ENCODE results near the gene ANXA5.

Gene ANXA5

DNA sequence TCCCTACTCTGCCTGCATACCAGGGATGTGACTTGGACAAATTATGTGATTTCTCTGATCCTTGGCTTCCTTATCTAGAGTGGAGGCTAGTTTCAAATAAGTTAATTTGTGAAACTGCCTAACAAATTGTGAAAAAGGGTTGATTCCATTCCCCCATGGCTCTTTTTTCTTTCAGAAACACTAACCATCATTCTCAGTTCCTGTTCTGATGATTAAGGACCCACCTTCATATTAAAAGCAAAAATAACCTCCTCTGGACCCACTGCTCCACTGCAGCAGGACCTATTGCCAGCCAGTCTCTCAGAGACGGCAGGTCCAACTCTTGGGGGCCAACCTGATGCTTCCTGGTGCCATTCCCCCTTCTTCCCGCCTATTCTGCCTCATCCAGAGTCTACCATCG, 4.5 kb upstream of the ANXA5 start:
- Mint-ChIP-seq H3K4me1 (ENCODE audit: low read depth) (peaks cover 21% of the 10 kb centered on the region), H3K27ac (no peak overlapping the region), H3K4me3 (no peak overlapping the region), H3K36me3 (ENCODE audit: low read depth) (no peaks in the 10 kb centered on the region), H3K27me3 (ENCODE audit: low read depth) (peaks cover 65% of the 10 kb centered on the region), H3K9me3 (no peaks in the 10 kb centered on the region)
- DNase-seq (ENCODE audit: low spot score): no peak

DNA sequence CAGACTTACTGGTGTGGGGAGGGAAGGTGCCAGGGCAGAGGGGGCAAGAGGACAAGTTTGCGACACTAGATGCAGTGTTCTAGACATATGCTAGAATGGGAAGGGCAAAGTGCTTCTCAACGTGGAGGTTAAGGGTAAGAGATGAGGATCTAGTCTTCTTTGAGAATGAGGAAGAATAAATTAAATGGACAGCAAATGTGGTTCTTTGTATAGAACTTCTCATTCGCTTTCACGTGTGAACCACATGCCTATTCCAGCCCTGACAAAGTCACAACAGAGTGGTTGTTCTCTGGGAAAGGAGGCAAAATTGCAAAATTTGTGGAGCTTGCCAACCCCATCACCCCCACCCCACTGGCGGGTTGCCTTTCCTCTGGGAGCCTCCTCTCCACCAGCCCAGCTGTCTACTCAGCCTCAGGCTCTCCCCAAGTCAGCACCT, 1.5 kb upstream of the ANXA5 start:
- H3K9me3 Mint-ChIP-seq: no peaks in the 10 kb centered on the region
- H3K4me1 Mint-ChIP-seq (ENCODE audit: low read depth): peaks cover 26% of the 10 kb centered on the region
- H3K27ac Mint-ChIP-seq: no peak overlapping the region
- no peak for DNase-seq (ENCODE audit: low spot score)
- peaks cover 9% of the 10 kb centered on the region for H3K36me3 Mint-ChIP-seq (ENCODE audit: low read depth)
- no peak overlapping the region for H3K4me3 Mint-ChIP-seq
- H3K27me3 Mint-ChIP-seq (ENCODE audit: low read depth): peaks cover 56% of the 10 kb centered on the region

DNA sequence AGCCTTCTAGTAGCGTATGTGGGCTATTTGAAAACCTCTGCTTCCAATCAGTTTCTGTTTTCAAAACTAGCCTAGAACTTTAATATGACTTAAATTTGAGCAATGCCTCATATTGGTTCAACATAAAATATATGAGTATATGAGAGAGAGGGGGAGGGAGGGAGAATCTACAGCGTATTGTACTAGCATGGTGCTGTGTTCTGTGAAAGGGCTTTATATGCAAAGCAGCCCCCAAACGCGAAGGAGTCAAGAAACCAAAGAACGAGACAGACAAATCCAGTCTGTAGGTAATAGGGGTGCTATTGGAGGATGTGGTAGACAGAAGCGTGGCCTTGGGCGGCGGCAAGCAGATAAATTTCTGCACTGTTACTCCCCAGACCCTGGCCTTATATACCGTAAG, 784 bp upstream of the ANXA5 start:
- H3K4me1 Mint-ChIP-seq (ENCODE audit: low read depth): peaks cover 29% of the 10 kb centered on the region
- no peak for DNase-seq (ENCODE audit: low spot score)
- peaks cover 11% of the 10 kb centered on the region for H3K36me3 Mint-ChIP-seq (ENCODE audit: low read depth)
- H3K27me3 Mint-ChIP-seq (ENCODE audit: low read depth): peaks cover 51% of the 10 kb centered on the region
- H3K9me3 Mint-ChIP-seq: no peaks in the 10 kb centered on the region
- peak overlapping the region; percentile 80 for H3K27ac Mint-ChIP-seq
- H3K4me3 Mint-ChIP-seq: peak overlapping the region; percentile 84

DNA sequence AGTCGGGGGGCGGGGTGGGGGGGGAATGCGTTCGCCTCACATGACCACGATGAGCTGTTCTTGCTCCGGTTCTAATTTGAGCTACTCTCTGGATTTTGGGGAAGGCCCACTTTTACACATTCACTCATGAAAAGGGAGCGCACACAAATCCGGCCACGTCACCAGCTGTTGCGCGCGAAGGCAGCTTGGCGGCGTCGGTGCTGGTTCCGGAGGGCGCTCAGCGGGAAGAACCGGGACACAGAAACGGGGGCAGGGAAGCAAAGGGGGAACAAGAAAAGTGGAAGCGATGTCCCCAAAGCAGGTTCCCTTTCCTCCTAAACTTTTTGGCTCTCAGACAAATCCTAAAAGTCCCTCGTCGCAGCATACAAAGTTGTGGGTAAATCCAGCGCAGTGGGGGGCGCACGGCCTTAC, 605 bp downstream of the ANXA5 start:
- peak overlapping the region; percentile 94 for H3K4me3 Mint-ChIP-seq
- peaks cover 38% of the 10 kb centered on the region for H3K27me3 Mint-ChIP-seq (ENCODE audit: low read depth)
- peak; percentile 67 for DNase-seq (ENCODE audit: low spot score)
- peaks cover 21% of the 10 kb centered on the region for H3K36me3 Mint-ChIP-seq (ENCODE audit: low read depth)
- H3K4me1 Mint-ChIP-seq (ENCODE audit: low read depth): peaks cover 39% of the 10 kb centered on the region
- H3K9me3 Mint-ChIP-seq: no peaks in the 10 kb centered on the region
- peak overlapping the region; percentile 98 for H3K27ac Mint-ChIP-seq

DNA sequence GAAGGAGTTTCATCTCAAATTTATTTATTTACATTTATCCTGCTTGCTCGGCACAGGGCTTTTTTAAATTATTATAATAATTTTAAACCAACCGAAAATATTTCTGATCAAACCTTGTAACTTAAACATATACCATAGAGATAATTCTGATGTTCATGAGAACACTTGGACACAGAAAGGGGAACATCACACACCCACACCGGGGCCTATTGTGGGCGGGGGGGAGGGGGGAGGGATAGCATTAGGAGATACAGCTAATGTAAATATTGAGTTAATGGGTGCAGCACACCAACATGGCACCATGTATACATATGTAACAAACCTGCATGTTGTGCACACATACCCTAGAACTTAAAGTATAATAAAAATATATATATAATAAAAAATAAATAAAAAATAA, 2.9 kb downstream of the ANXA5 start:
- Mint-ChIP-seq H3K27ac (no peak overlapping the region), H3K36me3 (ENCODE audit: low read depth) (peaks cover 21% of the 10 kb centered on the region), H3K4me1 (ENCODE audit: low read depth) (peaks cover 39% of the 10 kb centered on the region), H3K27me3 (ENCODE audit: low read depth) (peaks cover 17% of the 10 kb centered on the region), H3K9me3 (no peaks in the 10 kb centered on the region), H3K4me3 (no peak overlapping the region)
- no peak for DNase-seq (ENCODE audit: low spot score)

DNA sequence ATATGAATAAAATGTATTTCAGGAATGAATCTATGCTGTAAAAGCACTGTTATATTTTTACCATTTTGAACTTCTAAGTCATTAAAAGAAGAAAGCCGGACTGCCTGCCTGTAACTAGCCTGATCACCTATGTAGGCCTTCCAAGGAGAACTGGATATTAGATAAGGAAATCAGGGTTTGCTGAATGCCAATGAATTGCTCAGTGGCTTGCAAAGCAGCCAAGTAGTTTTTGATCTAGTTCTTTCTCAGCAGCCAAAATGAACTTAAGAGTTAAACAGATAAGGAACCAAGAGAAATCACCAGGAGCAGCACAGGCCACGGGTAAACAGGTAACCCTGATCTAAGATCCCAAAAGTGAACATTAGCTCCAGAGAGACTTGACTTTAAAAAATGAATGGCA, 3.3 kb downstream of the ANXA5 start:
- Mint-ChIP-seq H3K36me3 (ENCODE audit: low read depth) (peaks cover 21% of the 10 kb centered on the region), H3K27me3 (ENCODE audit: low read depth) (peaks cover 12% of the 10 kb centered on the region), H3K9me3 (no peaks in the 10 kb centered on the region), H3K4me3 (no peak overlapping the region), H3K4me1 (ENCODE audit: low read depth) (peaks cover 35% of the 10 kb centered on the region), H3K27ac (no peak overlapping the region)
- no peak for DNase-seq (ENCODE audit: low spot score)

DNA sequence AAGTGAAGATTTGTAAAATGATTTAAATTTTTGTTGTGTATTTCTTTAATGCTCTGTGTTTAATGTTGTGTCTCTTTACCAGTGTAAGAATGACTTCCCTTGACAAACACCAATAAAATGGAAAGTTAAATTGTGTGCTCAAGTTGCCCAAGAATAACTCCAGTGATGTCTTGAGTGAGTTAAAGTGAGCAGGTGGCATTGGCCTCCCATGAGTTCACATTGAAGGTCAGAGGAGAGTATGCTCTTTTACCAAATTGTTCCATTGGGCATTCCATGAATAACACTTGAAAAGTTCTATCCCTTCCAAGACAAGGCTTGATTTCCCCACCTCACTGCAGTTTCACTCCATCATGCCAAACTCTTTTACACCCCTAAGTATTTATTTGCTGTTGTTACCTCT, 4.5 kb downstream of the ANXA5 start:
- Mint-ChIP-seq H3K36me3 (ENCODE audit: low read depth) (peaks cover 26% of the 10 kb centered on the region), H3K4me1 (ENCODE audit: low read depth) (peaks cover 24% of the 10 kb centered on the region), H3K27ac (no peak overlapping the region), H3K9me3 (no peaks in the 10 kb centered on the region), H3K4me3 (no peak overlapping the region), H3K27me3 (ENCODE audit: low read depth) (peaks cover under 1% of the 10 kb centered on the region)
- no peak for DNase-seq (ENCODE audit: low spot score)

DNA sequence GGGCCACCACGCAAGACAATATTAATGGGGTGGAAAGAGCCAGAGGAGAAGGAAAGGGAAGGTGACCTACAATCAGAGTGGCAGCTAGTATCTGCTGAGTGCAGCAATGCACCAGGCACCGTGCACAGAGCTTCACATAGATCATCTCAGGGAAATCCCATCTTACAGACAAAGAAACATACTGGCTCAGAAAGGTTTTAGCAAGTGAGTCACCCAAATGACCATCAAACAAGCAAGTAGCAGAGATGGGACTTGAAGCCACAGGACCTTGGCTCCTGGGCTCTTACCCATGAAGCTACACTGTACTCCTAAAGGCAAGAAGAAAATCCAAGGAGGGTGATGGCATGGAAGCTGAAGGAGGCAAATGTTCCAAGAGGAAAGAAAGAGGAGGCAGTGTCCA, 6.8 kb downstream of the ANXA5 start:
- Mint-ChIP-seq H3K4me3 (no peak overlapping the region), H3K4me1 (ENCODE audit: low read depth) (peaks cover 20% of the 10 kb centered on the region), H3K27me3 (ENCODE audit: low read depth) (no peaks in the 10 kb centered on the region), H3K9me3 (no peaks in the 10 kb centered on the region), H3K27ac (no peak overlapping the region), H3K36me3 (ENCODE audit: low read depth) (peaks cover 35% of the 10 kb centered on the region)
- DNase-seq (ENCODE audit: low spot score): no peak

DNA sequence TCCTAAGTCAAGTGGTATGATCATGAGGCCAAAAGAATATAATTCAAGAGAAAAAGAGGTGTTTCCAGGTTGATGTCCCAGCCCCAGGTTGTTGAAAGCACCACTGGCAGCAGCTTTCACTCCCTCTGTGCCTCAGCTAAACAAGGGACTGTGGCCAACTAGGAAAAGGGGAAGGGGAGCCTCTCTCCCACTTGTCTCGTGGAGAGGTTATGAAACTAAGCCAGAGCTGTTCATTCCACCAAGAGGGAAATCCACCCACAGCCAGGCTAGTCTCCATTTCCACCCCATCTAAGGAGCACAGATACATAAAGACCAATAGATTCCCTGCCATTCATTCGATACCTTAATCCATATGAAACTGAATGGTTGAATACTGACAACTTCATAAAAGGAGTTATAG, 8.1 kb downstream of the ANXA5 start:
- Mint-ChIP-seq H3K27ac (no peak overlapping the region), H3K27me3 (ENCODE audit: low read depth) (no peaks in the 10 kb centered on the region), H3K4me3 (no peak overlapping the region), H3K36me3 (ENCODE audit: low read depth) (peaks cover 38% of the 10 kb centered on the region), H3K4me1 (ENCODE audit: low read depth) (peaks cover 16% of the 10 kb centered on the region), H3K9me3 (no peaks in the 10 kb centered on the region)
- DNase-seq (ENCODE audit: low spot score): no peak

DNA sequence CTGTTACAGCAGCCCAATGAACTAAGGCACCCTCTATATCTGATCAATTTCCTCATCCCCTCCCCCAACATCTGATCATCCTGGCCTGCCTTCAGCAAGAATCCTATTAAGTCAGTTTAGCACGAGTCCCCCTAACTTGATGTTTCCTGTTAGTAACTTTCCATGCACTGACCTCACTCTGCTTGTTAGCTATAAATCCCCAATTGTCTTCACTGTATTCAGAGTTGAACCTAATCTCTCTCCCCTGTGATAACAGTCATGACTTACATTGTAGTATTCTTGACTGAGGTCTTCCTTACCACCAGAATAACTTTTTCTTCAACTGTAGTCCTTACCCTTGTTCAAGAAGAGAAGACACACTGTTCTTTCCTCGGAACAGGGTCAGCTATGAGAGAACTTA, 8.5 kb downstream of the ANXA5 start:
- DNase-seq (ENCODE audit: low spot score): no peak
- Mint-ChIP-seq H3K27me3 (ENCODE audit: low read depth) (no peaks in the 10 kb centered on the region), H3K27ac (no peak overlapping the region), H3K36me3 (ENCODE audit: low read depth) (peaks cover 34% of the 10 kb centered on the region), H3K4me3 (no peak overlapping the region), H3K9me3 (no peaks in the 10 kb centered on the region), H3K4me1 (ENCODE audit: low read depth) (peaks cover 16% of the 10 kb centered on the region)

DNA sequence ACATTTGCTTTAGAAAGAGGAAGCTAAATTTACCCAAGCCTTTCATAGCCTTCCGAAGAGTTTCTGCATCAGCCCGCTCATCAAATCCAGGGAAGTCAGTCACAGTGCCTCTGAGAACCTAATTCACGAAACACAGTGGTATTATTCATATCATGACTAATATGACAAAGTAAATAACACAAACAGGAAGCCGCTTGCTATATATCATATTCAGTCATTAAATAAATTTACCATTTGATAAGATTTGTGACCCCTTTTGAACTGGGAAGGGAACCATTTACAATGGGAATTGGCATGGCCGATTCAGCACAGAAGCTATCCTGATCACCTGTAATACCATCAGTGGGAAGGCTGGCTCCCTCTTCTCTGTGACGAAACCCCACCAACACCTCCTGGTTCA, 10.5 kb downstream of the ANXA5 start:
- Mint-ChIP-seq H3K4me3 (no peak overlapping the region), H3K9me3 (no peaks in the 10 kb centered on the region), H3K4me1 (ENCODE audit: low read depth) (peaks cover 4% of the 10 kb centered on the region), H3K27ac (no peak overlapping the region), H3K27me3 (ENCODE audit: low read depth) (no peaks in the 10 kb centered on the region), H3K36me3 (ENCODE audit: low read depth) (peaks cover 28% of the 10 kb centered on the region)
- no peak for DNase-seq (ENCODE audit: low spot score)

DNA sequence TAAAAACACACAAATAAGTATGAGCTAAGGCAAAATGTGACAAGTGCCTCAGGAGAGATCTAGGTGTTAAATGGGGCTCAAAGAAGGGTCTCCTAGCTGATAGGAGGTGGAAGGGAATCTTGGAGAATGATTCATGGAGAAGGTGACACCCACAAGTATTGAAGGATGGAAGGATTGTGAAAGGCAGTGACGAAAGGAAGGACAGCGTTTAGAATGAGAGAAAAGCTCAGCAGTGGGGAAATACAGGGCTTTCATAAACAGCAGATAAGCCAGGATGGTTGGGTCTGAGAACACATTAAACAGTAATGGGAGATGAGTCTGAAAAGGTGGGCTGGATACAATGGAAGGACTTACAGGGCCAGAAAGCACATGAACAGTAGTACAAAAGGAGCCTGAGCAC, 11.5 kb downstream of the ANXA5 start:
- Mint-ChIP-seq H3K4me1 (ENCODE audit: low read depth) (no peaks in the 10 kb centered on the region), H3K36me3 (ENCODE audit: low read depth) (peaks cover 36% of the 10 kb centered on the region), H3K27ac (no peak overlapping the region), H3K9me3 (no peaks in the 10 kb centered on the region), H3K27me3 (ENCODE audit: low read depth) (no peaks in the 10 kb centered on the region), H3K4me3 (no peak overlapping the region)
- no peak for DNase-seq (ENCODE audit: low spot score)

DNA sequence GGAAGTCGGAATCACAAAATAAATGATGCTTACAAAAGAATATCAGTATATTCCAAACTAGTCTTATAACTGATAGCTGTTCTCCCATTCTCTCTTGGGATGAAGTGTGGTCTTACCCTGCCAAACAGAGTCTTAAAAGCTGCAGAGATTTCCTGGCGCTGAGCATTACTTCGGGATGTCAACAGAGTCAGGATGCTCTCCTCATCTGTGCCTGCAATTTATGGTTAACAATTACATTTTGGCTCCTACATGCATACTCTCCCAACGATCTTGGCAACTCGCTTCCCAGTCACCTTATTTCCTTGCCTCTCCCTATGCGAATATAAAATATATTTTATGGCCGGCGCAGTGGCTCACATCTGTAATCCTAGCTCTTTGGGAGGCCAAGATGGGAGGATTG, 12.2 kb downstream of the ANXA5 start:
- H3K36me3 Mint-ChIP-seq (ENCODE audit: low read depth): peaks cover 41% of the 10 kb centered on the region

DNA sequence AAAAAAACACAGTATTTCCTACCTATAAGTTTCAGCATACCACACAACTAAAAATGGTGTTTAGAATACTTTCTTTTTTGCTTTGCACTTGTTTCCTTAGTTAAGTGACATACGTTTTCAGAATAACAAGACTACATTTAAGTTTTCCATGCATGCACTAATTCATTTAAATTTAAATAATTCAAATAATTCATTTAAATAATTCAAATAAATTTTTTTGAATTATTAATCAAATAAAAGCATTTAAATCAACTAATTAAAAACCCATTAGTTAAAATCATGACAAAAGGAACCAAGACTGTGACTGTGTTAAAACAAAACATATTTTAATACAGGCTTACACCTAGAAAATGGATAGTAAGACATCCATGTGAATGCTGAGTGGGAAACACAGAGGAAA, 12.8 kb downstream of the ANXA5 start:
- Mint-ChIP-seq H3K27me3 (ENCODE audit: low read depth) (no peaks in the 10 kb centered on the region), H3K4me1 (ENCODE audit: low read depth) (no peaks in the 10 kb centered on the region), H3K9me3 (no peaks in the 10 kb centered on the region), H3K36me3 (ENCODE audit: low read depth) (peaks cover 46% of the 10 kb centered on the region), H3K4me3 (no peak overlapping the region), H3K27ac (no peak overlapping the region)
- no peak for DNase-seq (ENCODE audit: low spot score)

More for the DNA sequence above, 12.2 kb downstream of the ANXA5 start:
- no peaks in the 10 kb centered on the region for H3K4me1 Mint-ChIP-seq (ENCODE audit: low read depth)
- H3K27ac Mint-ChIP-seq: no peak overlapping the region
- H3K9me3 Mint-ChIP-seq: no peaks in the 10 kb centered on the region
- H3K27me3 Mint-ChIP-seq (ENCODE audit: low read depth): no peaks in the 10 kb centered on the region
- no peak overlapping the region for H3K4me3 Mint-ChIP-seq
- DNase-seq (ENCODE audit: low spot score): no peak

DNA sequence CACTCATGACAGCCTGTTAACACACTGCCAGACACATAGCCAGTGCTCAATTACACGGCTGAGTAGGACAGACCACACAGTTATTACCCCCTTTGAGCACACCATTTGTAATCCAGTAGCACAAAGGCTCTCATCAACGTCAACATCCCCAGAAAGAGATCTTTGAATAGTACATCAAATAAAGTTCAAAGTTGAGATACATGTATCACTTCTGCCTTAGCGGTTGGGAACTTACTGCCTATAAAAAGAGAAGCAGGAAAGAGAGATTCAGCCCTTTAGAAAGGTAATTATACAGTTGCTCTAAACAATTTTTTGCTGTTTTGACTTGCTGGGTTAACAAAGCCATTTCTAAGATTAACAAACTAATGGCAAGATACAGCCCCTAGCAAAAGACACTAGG, 16.2 kb downstream of the ANXA5 start:
- peaks cover 5% of the 10 kb centered on the region for H3K4me1 Mint-ChIP-seq (ENCODE audit: low read depth)
- H3K4me3 Mint-ChIP-seq: no peak overlapping the region
- H3K27me3 Mint-ChIP-seq (ENCODE audit: low read depth): no peaks in the 10 kb centered on the region
- H3K36me3 Mint-ChIP-seq (ENCODE audit: low read depth): peaks cover 52% of the 10 kb centered on the region
- no peak for DNase-seq (ENCODE audit: low spot score)
- no peak overlapping the region for H3K27ac Mint-ChIP-seq
- H3K9me3 Mint-ChIP-seq: no peaks in the 10 kb centered on the region
